Measurements from ENCODE around the gene AQP2. TPM values are rescaled to one million over a fixed set of nuclear protein-coding genes. Genes with fewer than 3 reads are reported as not detected.

AQP2 gene
- total RNA-seq, 1 donor from 2014 or later, result not detected

DNA sequence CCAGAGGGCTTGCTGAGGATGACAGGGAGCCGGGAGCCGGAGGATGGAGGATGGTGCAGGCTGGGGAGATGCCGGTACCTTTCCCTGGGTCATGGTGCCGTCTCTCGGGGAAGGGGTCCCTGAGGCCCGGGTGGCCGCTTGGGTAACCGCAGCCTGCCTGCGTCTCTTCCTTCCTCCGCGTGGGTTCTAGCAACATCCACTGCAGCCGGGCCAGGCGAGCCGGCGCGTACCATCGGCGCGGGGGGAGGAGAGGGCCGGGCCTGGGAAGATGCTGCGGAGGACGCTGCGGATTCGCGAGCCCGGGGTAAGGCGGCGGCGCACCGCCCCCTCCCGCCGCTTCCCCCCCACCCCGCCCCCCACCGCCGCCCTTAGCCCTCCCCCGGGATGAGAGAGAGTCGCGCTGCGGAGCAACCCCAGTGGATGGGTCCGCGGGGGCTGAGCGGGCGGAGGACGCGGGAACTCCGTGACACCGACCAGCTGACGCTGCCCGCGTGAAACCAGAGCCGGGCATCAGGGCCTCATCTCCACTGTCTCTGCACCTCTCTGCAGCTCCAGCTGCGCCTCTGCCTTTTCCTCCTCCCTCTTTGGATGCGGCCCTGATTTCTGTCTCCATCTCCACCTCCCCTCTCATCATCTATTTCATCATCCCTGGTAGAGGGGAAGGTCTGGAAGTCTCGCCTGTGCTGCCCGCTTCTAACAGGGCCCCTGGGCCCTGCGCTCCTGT is 46.7 kb upstream of the AQP2 start, which contains the start of gene FAIM2:
Gene FAIM2 (minus strand): TSS at position 201 of the 724 bp plus-strand sequence. CDS start 108 bp downstream, at position 93.
- Mint-ChIP-seq H3K9me3 (no peaks in the 10 kb centered on the region), H3K4me1 (peaks cover 19% of the 10 kb centered on the region), H3K27ac (ENCODE audit: unreplicated experiment) (peak within 1 kb of the TSS; percentile 48), H3K4me3 (peak within 1 kb of the TSS; percentile 76), H3K36me3 (ENCODE audit: low read depth) (no peaks in the 10 kb centered on the region), H3K27me3 (ENCODE audit: low read depth) (peaks cover 26% of the 10 kb centered on the region)
- TF ChIP-seq, protein P1, sequence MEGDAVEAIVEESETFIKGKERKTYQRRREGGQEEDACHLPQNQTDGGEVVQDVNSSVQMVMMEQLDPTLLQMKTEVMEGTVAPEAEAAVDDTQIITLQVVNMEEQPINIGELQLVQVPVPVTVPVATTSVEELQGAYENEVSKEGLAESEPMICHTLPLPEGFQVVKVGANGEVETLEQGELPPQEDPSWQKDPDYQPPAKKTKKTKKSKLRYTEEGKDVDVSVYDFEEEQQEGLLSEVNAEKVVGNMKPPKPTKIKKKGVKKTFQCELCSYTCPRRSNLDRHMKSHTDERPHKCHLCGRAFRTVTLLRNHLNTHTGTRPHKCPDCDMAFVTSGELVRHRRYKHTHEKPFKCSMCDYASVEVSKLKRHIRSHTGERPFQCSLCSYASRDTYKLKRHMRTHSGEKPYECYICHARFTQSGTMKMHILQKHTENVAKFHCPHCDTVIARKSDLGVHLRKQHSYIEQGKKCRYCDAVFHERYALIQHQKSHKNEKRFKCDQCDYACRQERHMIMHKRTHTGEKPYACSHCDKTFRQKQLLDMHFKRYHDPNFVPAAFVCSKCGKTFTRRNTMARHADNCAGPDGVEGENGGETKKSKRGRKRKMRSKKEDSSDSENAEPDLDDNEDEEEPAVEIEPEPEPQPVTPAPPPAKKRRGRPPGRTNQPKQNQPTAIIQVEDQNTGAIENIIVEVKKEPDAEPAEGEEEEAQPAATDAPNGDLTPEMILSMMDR (conservative IDR thresholded peaks at IDR 0.05), result no peak
- DNase-seq (ENCODE audit: low read depth, low spot score), result peak; percentile 26

DNA sequence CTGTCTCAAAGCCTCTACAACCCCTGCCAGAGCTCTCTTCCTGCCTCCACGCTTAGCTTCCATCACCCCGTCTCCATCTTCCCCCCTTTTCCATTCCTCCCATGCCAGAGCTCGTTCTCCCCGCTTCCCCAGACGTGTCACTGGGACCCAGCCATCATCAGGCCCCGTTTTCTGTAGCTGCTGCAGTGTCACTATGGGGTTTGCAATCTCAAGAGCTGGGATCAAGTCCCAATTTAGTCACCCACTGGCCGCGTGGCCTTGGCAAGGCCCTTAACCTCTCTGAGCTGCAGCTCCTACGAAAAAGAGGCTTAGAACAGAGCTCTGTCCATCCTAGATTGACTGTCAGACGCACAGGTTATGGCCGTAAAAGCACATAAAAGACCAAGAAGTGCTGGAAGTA is 45.9 kb upstream of the AQP2 start:
- peaks cover 22% of the 10 kb centered on the region for H3K4me1 Mint-ChIP-seq

DNA sequence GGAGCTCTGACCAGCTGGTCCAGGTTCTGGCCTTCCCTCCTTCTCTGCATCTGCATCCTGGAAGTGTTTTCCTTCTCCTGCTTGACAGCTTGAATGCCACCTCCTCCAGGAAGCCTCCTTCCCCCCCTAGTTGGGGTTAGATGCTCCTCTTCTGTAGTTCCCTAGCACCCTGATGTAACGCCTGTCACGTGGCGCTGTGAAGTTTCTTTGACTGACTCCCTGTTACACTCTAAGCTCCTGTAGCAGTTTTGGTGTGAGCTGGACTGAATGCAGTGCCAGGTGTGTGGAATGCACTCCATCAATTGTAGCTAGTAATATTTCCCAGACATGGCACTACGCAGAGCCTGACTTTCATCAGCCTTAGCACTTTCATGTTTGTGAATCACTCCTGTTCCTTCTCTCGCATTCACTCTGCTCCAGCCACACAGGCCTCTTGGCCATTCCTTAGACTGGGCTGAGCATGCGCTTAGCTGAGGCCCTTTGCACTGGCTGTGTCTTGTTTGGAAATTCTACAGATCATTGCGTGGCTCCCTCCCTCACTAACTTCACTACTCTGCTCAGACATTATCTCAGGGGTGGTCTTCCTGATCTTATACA is 44.7 kb upstream of the AQP2 start:
- H3K4me1 Mint-ChIP-seq, result peaks cover 33% of the 10 kb centered on the region
- H3K27me3 Mint-ChIP-seq (ENCODE audit: low read depth), result peaks cover 20% of the 10 kb centered on the region
- no peaks in the 10 kb centered on the region for H3K36me3 Mint-ChIP-seq (ENCODE audit: low read depth)
- peak overlapping the region; percentile 1 for H3K27ac Mint-ChIP-seq (ENCODE audit: unreplicated experiment)
- no peak for DNase-seq (ENCODE audit: low read depth, low spot score)
- H3K9me3 Mint-ChIP-seq, result no peaks in the 10 kb centered on the region
- TF ChIP-seq, protein P1 (conservative IDR thresholded peaks at IDR 0.05), result no peak
- H3K4me3 Mint-ChIP-seq, result peak overlapping the region; percentile 4

More for the DNA sequence above, 45.9 kb upstream of the AQP2 start:
- Mint-ChIP-seq H3K4me3 (peak overlapping the region; percentile 76), H3K36me3 (ENCODE audit: low read depth) (no peaks in the 10 kb centered on the region), H3K27ac (ENCODE audit: unreplicated experiment) (no peak overlapping the region), H3K27me3 (ENCODE audit: low read depth) (peaks cover 20% of the 10 kb centered on the region), H3K9me3 (no peaks in the 10 kb centered on the region)
- no peak for DNase-seq (ENCODE audit: low read depth, low spot score)
- TF ChIP-seq, protein P1 (conservative IDR thresholded peaks at IDR 0.05), result no peak

DNA sequence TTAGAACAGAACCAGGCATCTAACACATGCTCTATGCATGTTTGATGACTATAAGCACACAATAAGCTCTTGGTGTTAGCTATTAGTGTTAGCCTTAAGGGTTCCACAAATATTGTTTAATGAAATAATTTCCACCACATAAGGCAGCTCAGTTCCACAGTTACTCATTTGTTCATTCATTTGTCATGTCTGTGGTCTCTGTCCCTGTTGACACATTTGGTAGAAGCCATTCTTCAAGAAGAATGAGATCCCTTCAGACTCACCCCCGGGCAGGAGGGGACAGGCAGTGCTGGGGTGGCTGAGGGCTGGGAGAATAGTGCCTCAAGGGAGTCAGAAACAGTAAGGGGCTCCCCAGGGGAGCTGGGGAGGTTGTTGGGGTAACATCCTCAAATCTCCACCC is 43.2 kb upstream of the AQP2 start:
- H3K9me3 Mint-ChIP-seq, result no peaks in the 10 kb centered on the region
- DNase-seq (ENCODE audit: low read depth, low spot score), result no peak
- no peaks in the 10 kb centered on the region for H3K36me3 Mint-ChIP-seq (ENCODE audit: low read depth)
- peaks cover 35% of the 10 kb centered on the region for H3K4me1 Mint-ChIP-seq
- H3K4me3 Mint-ChIP-seq, result peak overlapping the region; percentile 27
- no peak overlapping the region for H3K27ac Mint-ChIP-seq (ENCODE audit: unreplicated experiment)
- H3K27me3 Mint-ChIP-seq (ENCODE audit: low read depth), result peaks cover 23% of the 10 kb centered on the region
- TF ChIP-seq, protein P1 (conservative IDR thresholded peaks at IDR 0.05), result no peak

DNA sequence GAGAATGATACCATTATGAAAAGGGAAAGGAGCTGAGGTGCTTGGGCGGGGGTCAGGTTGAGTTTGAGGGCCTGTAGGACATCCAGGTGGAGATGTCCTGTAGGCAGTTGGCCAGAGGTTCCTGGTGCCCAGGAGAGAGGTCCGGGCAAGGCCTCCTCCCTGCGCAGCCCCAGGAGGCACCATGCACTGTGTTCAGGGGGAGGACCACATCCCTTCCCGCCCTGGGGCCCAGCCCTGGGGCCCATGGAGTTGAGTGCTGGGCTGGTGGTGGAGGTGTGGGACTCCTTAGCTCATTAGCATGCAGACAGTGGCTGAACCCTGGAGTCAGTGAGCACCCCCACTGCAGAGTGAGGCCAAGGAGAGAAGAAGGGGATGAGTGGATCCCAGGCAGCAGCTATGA is 41.2 kb upstream of the AQP2 start:
- DNase-seq (ENCODE audit: low read depth, low spot score), result no peak
- Mint-ChIP-seq H3K4me1 (peaks cover 32% of the 10 kb centered on the region), H3K27ac (ENCODE audit: unreplicated experiment) (no peak overlapping the region), H3K4me3 (no peak overlapping the region), H3K36me3 (ENCODE audit: low read depth) (no peaks in the 10 kb centered on the region), H3K27me3 (ENCODE audit: low read depth) (peaks cover 20% of the 10 kb centered on the region), H3K9me3 (no peaks in the 10 kb centered on the region)
- TF ChIP-seq, protein P1 (conservative IDR thresholded peaks at IDR 0.05), result no peak

Measured in neural crest cell (in vitro differentiated cells).